ENCODE data around the gene SOBP. TPM values are rescaled to one million over a fixed set of nuclear protein-coding genes. Genes with fewer than 3 reads are reported as not detected.
"Not testable (repeated sequence)": the region's sequence is repeated elsewhere in the genome, so short reads cannot be mapped to it uniquely, and the experiment has no call there.

SOBP gene, protein sequence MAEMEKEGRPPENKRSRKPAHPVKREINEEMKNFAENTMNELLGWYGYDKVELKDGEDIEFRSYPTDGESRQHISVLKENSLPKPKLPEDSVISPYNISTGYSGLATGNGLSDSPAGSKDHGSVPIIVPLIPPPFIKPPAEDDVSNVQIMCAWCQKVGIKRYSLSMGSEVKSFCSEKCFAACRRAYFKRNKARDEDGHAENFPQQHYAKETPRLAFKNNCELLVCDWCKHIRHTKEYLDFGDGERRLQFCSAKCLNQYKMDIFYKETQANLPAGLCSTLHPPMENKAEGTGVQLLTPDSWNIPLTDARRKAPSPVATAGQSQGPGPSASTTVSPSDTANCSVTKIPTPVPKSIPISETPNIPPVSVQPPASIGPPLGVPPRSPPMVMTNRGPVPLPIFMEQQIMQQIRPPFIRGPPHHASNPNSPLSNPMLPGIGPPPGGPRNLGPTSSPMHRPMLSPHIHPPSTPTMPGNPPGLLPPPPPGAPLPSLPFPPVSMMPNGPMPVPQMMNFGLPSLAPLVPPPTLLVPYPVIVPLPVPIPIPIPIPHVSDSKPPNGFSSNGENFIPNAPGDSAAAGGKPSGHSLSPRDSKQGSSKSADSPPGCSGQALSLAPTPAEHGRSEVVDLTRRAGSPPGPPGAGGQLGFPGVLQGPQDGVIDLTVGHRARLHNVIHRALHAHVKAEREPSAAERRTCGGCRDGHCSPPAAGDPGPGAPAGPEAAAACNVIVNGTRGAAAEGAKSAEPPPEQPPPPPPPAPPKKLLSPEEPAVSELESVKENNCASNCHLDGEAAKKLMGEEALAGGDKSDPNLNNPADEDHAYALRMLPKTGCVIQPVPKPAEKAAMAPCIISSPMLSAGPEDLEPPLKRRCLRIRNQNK
- 10 to 100 TPM; 13.6 to 14.4 TPM for total RNA-seq
- long read RNA-seq, partial matches to known transcripts, result 5 of 11 reads
- long read RNA-seq, other reads (novel, unspliced or antisense), result 5 of 11 reads

DNA sequence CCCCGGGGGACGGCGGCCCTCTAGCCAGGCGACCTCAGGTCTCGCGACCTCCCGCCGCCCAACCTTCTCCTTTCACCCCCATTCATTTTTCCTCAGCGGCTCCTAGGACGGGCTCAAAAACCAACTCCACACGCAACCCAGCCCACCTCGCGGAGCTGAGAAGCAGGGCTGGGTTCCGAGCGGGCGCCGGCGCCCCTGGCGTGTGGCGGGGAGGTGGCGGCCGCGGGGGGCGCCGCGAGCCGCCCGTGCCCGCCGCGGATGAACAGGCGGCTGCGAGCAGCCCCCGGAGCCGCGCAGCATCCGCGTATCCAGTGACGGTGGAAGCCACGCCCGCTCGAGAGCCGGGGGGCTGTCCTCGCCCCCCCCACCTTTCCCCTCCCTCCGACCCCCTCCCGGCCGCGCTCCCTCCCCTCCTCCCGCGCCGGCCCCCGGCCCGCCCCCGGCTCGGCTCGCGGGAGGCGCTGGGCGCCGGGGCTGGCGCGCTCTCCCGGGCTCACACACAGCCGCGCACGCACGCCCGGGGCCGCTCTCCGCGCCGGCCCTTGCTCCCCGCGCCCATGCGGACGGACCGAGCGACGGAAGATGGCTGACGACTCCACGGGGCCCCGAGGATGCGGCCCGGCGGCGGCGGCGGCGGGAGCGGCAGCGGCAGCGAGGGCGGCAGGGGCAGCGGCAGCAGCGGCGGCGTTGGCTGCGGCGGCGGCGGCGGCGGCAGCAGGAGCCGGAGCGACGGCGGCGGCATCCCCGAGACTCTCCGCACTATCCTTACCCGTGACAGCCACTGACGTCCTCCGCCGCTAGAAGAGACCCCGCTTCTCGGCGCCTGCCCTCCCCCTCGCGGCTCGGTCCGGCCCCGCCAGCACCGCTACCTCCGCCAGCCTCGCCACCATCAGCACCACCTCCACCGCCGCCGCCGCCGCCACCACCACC, at the start of gene SOBP:
TSS of gene SOBP (plus strand) at position 482 of the 930 bp plus-strand sequence. CDS start 500 bp downstream, outside the sequence.
- ATAC-seq (peak; percentile 59 to 74), DNase-seq (peak; percentile 76)
- intact Hi-C loops (cut with DNase I), result loop anchor here (5.0 to 10.0 kb wide), 2 partner anchors 162 to 165 kb away; no protein-coding TSS in a partner anchor

DNA sequence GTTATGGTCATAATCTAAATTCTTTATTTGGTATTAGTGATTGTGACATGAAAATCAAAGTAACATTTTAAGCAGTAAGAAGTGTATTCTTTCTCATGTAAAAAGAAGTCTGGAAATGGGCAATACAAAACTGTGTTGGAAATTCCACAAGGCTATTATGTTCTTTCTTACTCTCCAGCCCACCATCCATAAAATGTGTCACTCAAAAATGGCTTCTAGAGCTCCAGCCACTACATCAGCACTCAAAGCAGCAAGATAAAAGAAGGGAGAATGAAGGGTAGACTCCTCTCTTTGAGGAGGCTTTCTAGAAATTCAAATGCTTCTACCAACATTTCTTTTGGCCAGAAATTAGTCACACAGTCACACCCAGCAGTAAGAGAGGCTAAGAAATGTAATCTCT, 49.0 kb upstream of the SOBP start:
- no peak for DNase-seq
- no peak for ATAC-seq
- intact Hi-C loops (cut with DNase I), result no loop called here

DNA sequence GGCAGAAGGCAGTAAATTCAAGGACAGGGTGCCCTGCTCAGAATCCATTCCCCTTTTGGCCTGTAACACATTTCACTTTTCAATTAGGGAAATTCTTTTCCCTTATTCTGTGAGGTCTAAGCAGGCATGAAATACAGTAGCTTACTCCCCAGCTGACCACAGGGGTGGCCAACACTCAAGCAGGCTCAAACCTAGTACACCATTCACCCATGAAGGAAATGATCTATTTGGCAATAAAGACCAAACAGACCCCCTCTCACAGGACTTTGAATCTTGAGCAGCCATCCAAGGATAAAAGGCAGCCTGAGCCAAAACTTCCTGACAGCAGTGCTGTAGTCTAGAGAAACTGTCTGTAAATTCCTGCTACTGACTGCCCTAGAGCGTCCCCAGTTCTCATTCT, 48.2 kb upstream of the SOBP start:
- intact Hi-C loops (cut with DNase I), result no loop called here
- no peak for ATAC-seq
- no peak for DNase-seq

DNA sequence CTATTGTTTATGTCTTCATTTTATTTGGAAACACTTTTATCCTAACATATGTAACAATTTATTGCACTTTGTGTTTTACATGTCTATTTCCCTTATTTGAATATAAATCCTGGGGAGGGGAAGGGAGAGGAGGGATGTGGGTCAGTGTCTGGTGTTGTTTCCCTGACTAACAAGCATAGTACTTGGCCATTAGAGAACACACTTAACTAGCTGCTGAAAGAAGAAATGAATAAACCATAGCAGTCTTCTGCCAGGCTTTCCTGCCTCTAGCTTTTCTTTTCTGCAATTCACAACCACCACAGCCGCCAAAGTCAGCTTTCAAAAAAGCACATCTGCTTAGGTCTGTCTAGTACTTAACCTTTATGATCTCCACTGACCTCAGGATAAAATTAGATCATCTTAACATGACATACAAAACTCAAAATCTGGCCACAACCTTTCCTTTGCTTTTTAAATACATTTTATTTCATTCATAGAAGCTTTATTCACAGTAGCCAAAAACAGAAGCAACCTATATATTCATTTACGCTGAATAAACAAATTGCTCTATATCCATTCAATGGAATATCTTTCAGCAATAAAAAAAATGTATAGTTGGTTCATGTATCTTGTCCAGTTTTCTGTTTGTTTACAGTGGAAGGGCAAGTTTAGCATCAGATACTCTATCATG, 46.8 kb upstream of the SOBP start:
- intact Hi-C loops (cut with DNase I), result no loop called here
- ATAC-seq, result no peak
- DNase-seq, result no peak

DNA sequence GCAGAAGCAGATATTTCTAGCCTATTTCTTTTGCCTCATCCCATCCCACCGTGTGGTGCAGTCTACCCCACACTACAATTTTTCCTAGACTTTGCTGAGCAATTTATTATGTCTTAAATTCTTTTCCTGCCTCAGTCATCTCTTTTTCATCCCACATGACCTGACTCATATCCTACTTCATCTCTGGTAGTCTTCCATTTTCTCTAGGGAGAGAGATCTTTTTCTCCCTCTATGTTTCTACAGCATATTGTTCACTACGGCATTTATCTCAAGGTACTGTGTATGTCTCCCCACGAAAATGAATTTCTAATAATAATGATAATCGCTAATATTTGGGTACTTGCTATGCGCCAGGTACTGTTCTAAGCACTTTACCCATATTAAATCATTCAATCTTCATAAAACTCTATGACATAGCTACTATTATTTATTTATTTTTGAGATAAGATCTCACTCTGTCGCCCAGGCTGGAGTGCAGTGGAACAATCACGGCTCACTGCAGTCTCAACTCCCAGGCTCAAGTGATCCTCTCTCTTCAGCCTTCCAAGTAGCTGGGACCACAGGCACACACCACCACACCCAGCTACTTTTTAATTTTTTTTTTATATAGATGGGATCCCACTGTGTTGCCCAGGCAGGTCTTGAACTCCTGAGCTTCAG, 46.2 kb upstream of the SOBP start:
- ATAC-seq (no peak), DNase-seq (no peak)

DNA sequence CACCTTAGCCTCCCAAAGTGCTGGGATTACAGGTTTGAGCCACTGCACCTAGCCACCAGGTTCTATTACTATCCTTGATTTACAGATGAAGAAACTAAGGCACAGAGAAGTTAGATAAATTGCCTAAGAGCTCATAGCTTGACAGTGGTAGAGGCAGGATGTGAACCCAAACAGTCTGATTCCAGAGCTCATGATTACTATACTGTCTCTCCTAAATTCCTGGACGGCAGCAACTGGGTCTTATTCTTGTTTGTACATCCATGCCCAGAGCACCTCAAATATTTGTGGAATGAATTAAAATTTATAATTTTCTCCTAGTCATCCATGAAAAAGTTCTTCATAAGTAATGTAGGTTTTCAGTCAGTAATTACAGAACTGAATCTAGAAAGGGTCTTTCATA, 45.6 kb upstream of the SOBP start:
- intact Hi-C loops (cut with DNase I), result no loop called here
- DNase-seq (no peak), ATAC-seq (no peak)

More for the DNA sequence above, 46.2 kb upstream of the SOBP start:
- intact Hi-C loops (cut with DNase I), result no loop called here

DNA sequence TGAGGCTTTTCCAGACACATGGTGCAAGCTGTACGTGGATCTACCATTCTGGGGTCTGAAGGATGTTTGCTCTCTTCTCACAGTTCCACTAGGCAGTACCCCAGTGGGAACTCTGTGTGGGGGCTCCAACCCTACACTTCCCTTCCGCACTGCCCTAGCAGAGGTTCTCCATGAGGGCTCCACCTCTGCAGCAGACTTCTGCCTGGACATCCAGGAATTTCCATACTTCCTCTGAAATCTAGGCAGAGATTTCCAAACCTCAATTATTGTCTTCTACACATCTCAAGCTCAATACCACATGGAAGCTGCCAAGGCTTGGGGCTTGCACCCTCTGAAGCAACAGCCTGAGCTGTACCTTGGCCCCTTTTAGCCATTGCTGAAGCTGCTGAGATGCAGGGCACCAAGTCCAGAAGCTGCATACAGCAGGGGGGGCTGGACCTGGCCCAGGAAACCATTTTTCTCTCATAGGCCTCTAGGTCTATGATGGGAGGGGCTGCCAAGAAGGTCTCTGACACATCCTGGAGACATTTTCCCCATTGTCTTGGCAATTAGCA, 42.2 kb upstream of the SOBP start:
- intact Hi-C loops (cut with DNase I), result no loop called here

DNA sequence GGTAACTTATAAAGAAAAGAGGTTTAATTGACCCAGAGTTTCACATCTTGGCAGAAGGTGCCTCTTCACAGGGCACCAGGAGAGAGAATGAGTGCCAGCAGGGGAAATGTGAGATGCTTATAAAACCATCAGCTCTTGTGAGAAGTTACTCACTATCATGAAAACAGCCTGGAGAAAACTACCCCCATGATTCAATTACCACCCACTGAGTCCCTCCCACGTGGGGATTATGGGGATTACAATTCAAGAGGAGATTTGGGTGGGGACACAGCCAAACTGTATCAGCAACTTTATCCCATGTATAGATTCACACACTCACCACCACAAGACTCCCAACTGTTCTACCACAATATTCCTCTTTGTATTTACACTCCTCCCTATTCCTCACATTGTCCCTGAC, 41.1 kb upstream of the SOBP start:
- intact Hi-C loops (cut with DNase I), result no loop called here
- ATAC-seq (no peak), DNase-seq (no peak)

More for the DNA sequence above, 42.2 kb upstream of the SOBP start:
- ATAC-seq (no peak), DNase-seq (no peak)

DNA sequence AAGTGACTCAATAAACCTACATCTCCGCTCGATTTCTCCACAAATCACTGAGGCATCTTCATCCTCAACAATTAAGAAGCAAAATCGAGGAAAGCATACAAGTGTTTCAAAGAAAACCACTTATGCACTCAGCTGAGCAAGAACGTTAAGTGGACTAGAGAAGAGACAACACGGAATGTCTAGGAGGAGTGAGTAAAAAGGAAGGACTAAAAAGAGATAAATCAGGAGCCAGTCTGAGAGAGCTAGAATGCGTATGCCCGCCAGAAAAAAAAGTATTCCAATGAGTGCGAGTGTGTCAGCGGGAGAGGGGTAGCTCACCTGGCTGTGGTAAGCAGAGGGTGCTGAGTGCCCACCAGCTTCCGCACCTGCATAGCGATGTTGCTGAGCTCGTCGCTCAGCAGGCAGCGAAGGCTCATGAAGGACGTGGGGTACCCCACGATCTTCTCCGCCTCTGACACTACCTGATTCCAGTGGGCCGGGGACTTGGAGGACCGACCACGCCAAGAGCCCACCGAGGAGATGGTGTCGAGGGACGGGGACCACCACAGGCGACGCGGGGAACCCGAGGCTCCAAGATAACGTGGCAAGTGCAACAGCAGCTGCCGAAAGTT, 31.1 kb upstream of the SOBP start:
- DNase-seq (peak; percentile 24), ATAC-seq (peak in 1 of 2 donors; percentile 6)
- intact Hi-C loops (cut with DNase I), result no loop called here

DNA sequence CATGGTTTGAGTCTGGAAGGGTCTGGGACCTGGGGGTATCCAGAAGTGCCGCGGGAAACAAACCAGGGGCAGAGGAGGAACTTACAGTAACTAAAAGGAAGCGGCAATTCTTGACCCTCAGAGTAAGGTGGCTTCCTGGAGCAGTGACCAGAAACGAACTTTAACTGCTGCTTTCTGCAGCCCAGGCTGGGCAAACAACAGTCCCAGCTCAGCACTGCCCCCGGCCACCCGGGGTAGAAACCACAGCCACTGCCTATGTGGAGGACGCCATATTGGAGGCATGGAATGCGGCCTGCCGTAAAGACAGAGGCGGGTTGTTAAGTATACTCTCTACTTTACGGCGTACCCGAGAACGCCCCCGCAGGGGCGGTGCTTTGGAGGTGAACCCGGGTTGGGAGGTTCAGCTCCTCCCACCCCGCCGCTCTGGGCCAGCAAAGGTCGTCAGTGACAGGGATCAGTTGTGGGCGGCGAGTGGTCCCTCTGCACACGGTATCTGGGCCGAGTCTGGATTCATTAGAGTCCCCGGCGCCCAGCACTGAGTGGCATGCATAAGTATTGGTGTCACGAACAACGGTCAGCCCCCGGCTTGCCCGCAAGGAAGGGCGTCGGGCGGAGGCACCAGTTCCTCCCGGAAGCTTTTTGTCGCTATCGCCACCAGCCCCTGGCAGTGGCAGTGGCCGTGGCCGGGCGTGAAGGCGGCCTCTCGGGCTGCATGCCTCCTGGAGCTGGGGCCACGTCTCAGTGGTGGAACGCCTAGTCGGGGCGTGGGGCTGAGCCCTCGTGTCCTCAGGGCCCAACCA, 30.4 kb upstream of the SOBP start, which contains the start of gene PDSS2:
TSS of gene PDSS2 (minus strand) at position 282 of the 800 bp plus-strand sequence. CDS start at position 3, 279 bp downstream.
- intact Hi-C loops (cut with DNase I), result no loop called here
- ATAC-seq, result peak; percentile 99
- DNase-seq, result peak; percentile 100

DNA sequence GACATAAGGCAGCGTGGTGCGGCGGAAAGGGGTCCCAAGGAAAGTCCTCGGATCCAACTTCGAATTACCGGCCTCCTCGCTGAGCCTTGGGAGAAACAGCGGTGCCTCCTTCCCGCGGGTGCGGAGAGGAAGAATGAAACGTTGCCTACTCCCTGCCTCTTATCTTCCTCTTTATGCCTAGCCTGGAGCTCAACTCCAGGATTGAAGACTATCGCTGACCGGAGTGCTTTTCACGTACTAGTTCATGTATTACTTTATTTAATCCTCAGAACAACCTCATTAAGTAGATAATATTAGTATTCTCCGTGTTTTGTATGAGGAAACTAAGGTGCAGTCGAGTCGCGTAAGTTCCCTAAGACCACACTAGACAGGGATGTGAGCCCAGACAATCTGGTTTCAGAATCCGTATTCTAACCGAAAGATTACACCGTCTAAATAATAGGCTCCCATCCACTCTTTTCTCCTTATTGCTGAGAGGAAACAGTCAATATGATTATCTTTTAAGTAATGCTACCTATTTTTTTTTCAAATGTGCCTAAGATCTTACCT, 29.8 kb upstream of the SOBP start:
- ATAC-seq, result no peak
- intact Hi-C loops (cut with DNase I), result no loop called here
- no peak for DNase-seq

DNA sequence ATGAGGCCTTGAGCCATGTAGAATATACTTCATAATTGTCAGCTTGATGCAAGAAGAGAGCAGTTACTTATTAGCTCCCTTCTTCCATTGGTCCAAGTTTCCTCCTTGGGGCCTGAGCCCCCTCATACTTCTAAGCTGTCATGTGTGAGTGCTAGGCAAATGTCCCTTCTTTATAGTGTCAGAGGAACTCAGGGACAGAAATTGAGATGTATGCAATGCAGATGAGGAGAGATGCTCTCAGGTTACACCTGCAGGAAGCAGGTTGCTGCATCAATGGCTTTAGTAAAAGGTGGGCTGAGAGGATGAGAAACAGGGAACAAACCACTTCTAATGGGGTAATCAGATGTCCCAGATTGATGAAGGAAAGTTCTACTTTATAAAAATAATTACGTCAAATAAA, 23.9 kb upstream of the SOBP start:
- no peak for DNase-seq
- intact Hi-C loops (cut with DNase I), result no loop called here
- ATAC-seq, result no peak

DNA sequence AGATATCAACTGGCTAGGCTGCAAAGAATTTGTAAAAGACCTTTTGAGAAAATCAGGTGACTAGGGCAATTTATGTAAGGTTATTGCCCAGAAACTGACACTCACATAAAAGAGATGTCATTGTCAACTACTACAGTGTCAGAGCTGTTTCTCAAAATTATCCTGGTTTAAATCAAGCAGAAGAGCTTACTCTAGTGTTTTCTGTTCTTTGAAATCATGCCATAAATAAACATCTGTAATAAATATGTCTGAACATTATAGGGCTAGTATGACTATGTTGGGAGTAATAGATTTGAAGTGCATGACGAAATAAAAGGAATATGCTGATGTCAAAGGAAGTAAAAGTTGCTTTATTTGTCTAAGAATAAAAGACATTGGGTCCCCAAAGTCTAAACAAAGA, 19.6 kb upstream of the SOBP start:
- ATAC-seq (no peak), DNase-seq (no peak)
- intact Hi-C loops (cut with DNase I), result no loop called here

DNA sequence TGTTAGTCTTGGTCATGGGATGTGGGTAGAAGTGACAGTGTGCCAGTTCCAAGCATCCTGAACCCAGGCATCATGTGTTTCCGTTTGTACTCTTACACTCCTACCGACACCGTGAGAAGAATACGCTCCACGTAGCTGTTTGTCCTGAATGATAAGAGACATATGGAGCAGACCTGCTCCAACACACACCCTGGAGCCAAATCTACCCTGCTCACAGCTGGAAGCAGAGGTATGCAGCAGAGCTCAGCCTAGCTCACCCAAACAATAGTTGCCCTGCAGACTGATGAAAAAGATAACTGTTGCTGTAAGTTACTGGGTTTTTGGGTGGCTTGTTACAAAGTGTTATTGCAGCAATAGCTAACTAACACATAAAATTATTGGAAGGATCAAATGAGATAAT, 16.3 kb upstream of the SOBP start:
- ATAC-seq (no peak), DNase-seq (no peak)
- intact Hi-C loops (cut with DNase I), result no loop called here

DNA sequence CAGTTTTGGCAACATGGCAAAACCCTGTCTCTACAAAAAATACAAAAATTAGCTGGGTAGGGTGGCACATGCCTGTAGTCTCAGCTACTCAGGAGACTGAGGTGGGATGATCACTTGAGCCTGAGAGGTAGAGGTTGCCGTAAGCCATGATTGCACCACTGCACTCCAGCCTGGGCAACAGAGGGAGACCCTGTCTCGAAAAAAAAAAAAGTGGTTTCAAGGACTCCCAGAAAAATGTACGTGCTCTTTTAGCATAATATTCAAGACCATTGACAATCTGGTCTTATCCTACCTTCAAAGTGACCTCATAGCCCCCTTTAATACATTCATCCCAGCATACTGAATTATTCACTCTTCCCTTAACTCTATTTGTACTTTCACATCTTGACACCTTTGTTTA, 14.6 kb upstream of the SOBP start:
- ATAC-seq; DNase-seq; intact Hi-C loops (cut with DNase I): not testable (repeated sequence)

DNA sequence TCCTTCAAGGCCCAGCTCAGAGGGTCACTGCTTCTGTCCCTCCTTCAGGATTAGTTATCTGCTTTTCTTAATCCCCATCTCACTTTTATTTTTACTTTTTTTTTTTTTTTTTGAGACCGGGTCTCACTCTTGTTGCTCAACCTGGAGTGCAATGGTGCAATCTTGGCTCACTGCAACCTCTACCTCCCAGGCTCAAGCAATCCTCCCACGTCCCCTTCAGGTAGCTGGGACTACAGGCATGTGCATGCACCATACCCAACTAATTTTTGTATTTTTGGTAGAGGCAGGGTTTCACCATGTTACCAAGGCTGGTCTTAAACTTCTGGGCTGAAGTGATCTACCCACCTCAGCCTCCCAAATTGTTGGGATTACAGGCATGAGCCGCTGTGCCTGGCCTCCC, 14.1 kb upstream of the SOBP start:
- ATAC-seq; DNase-seq; intact Hi-C loops (cut with DNase I): not testable (repeated sequence)
